Activated naive CD8-positive, alpha-beta T cell treated with anti-CD3 and anti-CD28 coated beads, Interleukin-2, amount 10 ng/mL, durations not matched to agents 7 days and 5 days (primary cell): ENCODE data around the gene RBPJL. TPM values are rescaled to one million over a fixed set of nuclear protein-coding genes. Genes with fewer than 3 reads are reported as not detected.

Experiments
- ATAC-seq: fragments of 150-1000 bp; cut with Tn5 transposase; one replicate; pipeline ENCODE4 v1.10.0; 2021; ENCODE audit warnings: low read depth, moderate library complexity
- POLR2A ChIA-PET: fragments of 350-600 bp; sonication (Branson Sonifier 250); formaldehyde crosslinking; loops from one replicate; lab custom pipeline; 2021; ENCODE audit warnings: antibody characterized with exemption; lab: Charles Lee
- DNase-seq: peaks from one replicate; pipeline ENCODE4 v3.0.0; 2021
- H3K27ac Mint-ChIP-seq: one replicate; pipeline ENCODE4 v1.8.0; 2022; ENCODE audit warnings: mild to moderate bottlenecking, mixed read lengths
- H3K27me3 Mint-ChIP-seq: one replicate; pipeline ENCODE4 v1.8.0; 2022; ENCODE audit warnings: mild to moderate bottlenecking, moderate library complexity, mixed read lengths
- H3K36me3 Mint-ChIP-seq: one replicate; pipeline ENCODE4 v1.8.0; 2021; ENCODE audit warnings: mild to moderate bottlenecking, mixed read lengths
- H3K4me1 Mint-ChIP-seq: one replicate; pipeline ENCODE4 v1.8.0; 2021; ENCODE audit warnings: mixed read lengths
- H3K4me3 Mint-ChIP-seq: one replicate; pipeline ENCODE4 v1.8.0; 2022; ENCODE audit warnings: mild to moderate bottlenecking, moderate library complexity, mixed read lengths
- H3K9me3 Mint-ChIP-seq: one replicate; pipeline ENCODE4 v1.8.0; 2021; ENCODE audit warnings: mixed read lengths
- total RNA-seq, 2 experiments: library from RNA; stranded (reverse); gene quantifications; one replicate each; pipeline ENCODE4 v1.2.3, GENCODE V29; 2021

The RBPJL gene, protein sequence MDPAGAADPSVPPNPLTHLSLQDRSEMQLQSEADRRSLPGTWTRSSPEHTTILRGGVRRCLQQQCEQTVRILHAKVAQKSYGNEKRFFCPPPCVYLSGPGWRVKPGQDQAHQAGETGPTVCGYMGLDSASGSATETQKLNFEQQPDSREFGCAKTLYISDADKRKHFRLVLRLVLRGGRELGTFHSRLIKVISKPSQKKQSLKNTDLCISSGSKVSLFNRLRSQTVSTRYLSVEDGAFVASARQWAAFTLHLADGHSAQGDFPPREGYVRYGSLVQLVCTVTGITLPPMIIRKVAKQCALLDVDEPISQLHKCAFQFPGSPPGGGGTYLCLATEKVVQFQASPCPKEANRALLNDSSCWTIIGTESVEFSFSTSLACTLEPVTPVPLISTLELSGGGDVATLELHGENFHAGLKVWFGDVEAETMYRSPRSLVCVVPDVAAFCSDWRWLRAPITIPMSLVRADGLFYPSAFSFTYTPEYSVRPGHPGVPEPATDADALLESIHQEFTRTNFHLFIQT
- total RNA-seq, result not detected

DNA sequence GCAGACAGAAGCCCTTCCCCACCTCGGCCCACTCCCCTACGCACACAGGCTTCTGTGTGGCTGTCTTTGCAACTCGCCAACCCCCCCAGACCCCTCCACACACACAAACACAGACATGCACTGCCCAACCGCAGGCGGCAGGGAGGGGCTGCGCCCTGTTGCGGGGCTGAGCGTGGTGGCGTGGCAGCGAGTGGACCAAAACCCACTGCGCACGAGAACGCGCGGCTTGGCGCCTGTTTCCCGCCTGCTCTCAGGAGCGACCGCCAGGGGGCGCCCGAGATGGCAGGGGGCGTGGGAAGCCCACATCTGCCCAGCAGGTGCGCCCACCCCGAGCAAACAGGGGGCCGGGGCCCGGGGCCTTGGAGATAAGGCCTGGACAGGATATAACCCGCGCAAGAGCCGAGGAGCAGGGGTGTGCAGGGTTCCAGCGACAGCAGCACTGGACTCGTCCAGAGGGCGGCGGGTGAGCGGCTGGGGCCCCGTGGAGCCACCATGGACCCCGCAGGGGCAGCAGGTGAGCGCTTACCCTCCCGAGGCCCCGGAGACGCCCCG lies at the start of gene RBPJL:
TSS of gene RBPJL (plus strand) at position 410 of the 552 bp plus-strand sequence. CDS start at position 493, 83 bp downstream.
- peaks cover 51% of the 10 kb centered on the region for H3K27me3 Mint-ChIP-seq
- peak; percentile 79 for DNase-seq
- no peak within 1 kb of the TSS for H3K27ac Mint-ChIP-seq
- no peaks in the 10 kb centered on the region for H3K36me3 Mint-ChIP-seq
- peak within 1 kb of the TSS; percentile 19 for H3K4me3 Mint-ChIP-seq
- no peaks in the 10 kb centered on the region for H3K9me3 Mint-ChIP-seq
- POLR2A ChIA-PET, result no interaction called here
- peaks cover 14% of the 10 kb centered on the region for H3K4me1 Mint-ChIP-seq
- peak; percentile 52 for ATAC-seq

DNA sequence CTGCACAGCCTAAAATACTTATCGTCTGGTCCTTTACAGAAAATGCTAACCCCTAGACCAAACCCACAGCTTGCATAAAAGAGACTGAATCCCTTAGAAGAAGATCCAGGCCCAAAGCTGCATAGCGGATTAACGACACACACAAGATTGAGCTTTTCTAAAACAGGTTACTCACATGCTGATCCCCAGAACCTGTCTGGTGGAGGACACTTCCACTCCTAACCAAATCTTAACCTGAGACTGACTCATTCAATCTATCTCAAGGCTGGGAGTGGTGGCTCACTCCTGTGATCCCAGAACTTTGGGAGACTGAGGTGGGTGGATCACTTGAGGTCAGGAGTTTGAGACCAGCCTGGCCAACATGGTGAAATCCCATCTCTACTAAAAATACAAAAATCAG lies 49.5 kb upstream of the RBPJL start:
- no peak for DNase-seq
- no peaks in the 10 kb centered on the region for H3K9me3 Mint-ChIP-seq
- peaks cover 9% of the 10 kb centered on the region for H3K27me3 Mint-ChIP-seq
- no peaks in the 10 kb centered on the region for H3K36me3 Mint-ChIP-seq
- POLR2A ChIA-PET, result no interaction called here
- H3K4me3 Mint-ChIP-seq, result no peak overlapping the region
- no peak overlapping the region for H3K27ac Mint-ChIP-seq
- no peaks in the 10 kb centered on the region for H3K4me1 Mint-ChIP-seq
- no peak for ATAC-seq

DNA sequence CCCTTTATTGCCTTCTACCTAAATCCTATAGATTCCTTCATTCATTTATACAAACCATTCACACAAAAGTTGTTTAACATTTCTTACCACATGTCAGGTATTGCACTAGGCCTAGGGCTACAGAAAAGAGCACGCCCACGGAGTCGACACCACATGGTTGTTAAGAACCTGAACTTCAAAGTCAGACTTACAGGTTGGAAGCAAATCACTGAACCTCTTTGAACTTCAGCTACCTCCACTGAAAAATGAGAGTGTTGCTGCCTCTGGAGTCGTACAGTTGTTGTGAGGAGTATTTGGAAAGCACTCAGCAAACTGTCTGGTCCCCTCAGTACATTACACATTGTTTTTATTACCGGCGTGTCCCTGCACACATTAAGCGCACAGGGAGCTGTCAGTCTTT lies 48.9 kb upstream of the RBPJL start:
- Mint-ChIP-seq H3K27me3 (peaks cover 13% of the 10 kb centered on the region), H3K9me3 (no peaks in the 10 kb centered on the region), H3K36me3 (no peaks in the 10 kb centered on the region), H3K4me1 (no peaks in the 10 kb centered on the region), H3K4me3 (no peak overlapping the region), H3K27ac (no peak overlapping the region)
- DNase-seq (no peak), ATAC-seq (no peak)
- POLR2A ChIA-PET, result no interaction called here

DNA sequence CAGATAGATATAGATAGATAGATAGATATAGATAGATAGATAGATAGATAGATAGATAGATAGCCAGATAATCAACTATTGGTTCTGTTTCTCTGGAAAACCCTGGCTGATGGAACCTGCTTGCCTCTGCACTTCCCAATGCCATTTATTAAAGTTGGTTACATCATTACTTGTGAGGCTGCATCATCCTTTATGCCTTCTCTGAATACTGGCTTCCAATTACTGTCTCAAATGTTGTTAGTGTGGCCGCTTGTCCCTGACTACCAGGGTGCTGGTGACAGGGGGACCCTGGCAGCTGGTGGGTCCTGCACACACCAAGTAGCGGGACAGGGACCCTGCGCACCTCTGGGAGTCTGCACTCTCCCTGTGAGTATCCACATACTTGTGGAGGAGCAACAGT lies 48.4 kb upstream of the RBPJL start:
- Mint-ChIP-seq H3K27me3 (peaks cover 15% of the 10 kb centered on the region), H3K36me3 (no peaks in the 10 kb centered on the region), H3K4me1 (no peaks in the 10 kb centered on the region), H3K27ac (no peak overlapping the region), H3K4me3 (no peak overlapping the region), H3K9me3 (no peaks in the 10 kb centered on the region)
- ATAC-seq (no peak), DNase-seq (no peak)
- POLR2A ChIA-PET, result no interaction called here

DNA sequence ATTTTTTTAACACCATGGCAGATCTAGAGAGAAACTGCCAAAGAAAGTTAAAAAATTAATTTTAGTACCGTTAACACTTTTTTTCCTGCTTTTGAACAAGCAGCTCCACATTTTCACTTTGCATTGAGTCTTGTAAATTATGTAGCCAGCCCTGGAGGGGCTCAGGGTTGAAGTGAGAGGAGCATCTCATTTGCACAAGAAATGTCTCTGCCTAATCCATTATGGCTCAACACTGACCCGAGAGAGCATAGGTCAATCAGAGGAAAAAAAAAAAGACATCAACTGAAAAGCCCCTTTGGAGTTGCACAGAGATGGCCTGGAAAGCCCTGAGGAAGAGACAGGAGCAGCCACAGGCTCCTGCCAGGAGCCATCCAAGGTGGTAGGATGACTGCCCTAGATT lies 48.0 kb upstream of the RBPJL start:
- H3K36me3 Mint-ChIP-seq, result no peaks in the 10 kb centered on the region
- no peak overlapping the region for H3K27ac Mint-ChIP-seq
- peaks cover 15% of the 10 kb centered on the region for H3K27me3 Mint-ChIP-seq
- ATAC-seq (no peak), DNase-seq (no peak)
- no peak overlapping the region for H3K4me3 Mint-ChIP-seq
- no peaks in the 10 kb centered on the region for H3K4me1 Mint-ChIP-seq
- POLR2A ChIA-PET, result no interaction called here
- no peaks in the 10 kb centered on the region for H3K9me3 Mint-ChIP-seq

DNA sequence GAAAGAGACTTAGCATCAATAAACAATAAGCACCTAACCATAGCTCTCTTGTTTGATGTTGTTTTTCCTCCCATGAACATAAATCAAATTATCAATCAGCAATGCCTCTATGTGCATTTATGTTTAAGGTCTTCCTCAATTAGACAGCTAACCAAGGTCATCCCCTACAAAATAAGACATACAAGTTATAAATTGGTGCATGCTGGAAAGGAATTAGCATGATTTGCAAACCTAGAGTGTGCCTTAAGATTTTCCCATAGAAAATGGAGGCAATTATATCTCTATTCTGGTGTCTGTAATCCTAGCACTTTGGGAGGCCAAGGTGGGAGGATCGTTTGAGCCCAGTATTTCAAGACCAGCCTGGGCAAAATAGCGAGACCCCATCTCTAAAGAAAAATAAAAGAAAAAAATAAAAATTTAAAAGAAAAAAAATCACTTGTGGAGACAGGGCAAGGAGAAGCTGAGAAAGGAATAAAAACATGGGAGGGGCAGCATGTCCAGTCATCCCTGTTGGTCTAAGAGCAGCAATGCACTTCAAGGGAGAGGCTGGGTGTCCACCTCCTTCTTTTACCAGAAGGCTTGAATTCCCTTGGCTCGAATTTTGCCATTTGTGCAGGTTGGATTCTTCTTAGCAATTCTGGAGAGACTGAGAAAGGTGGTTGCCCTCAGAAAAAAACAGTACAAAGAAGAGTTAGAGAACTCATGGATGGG lies 42.9 kb upstream of the RBPJL start:
- no peak for ATAC-seq
- Mint-ChIP-seq H3K4me1 (no peaks in the 10 kb centered on the region), H3K9me3 (no peaks in the 10 kb centered on the region), H3K27ac (no peak overlapping the region), H3K4me3 (no peak overlapping the region), H3K27me3 (peaks cover 41% of the 10 kb centered on the region), H3K36me3 (no peaks in the 10 kb centered on the region)
- no peak for DNase-seq
- POLR2A ChIA-PET, result no interaction called here

DNA sequence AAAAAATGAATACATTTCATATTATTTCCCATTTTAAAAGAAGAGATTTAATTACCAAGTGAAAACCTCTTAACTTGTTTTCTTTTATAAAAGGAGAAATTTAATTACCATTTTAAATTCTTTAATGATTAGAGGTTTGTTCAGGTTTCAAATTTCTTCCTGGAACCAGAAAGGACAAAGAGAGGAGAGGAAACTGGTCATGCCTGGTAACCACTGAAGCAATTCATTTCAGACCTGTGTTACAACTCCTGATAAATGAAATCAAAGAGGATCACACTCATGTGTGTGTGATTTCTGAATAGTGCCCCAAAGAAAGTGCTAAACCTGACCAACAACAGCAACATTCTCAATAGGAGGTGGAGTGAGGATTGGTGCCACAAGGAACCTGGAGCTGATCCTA lies 39.7 kb upstream of the RBPJL start:
- Mint-ChIP-seq H3K4me3 (no peak overlapping the region), H3K27me3 (peaks cover 45% of the 10 kb centered on the region), H3K36me3 (no peaks in the 10 kb centered on the region), H3K4me1 (no peaks in the 10 kb centered on the region), H3K9me3 (no peaks in the 10 kb centered on the region), H3K27ac (no peak overlapping the region)
- ATAC-seq (no peak), DNase-seq (no peak)
- POLR2A ChIA-PET, result no interaction called here

DNA sequence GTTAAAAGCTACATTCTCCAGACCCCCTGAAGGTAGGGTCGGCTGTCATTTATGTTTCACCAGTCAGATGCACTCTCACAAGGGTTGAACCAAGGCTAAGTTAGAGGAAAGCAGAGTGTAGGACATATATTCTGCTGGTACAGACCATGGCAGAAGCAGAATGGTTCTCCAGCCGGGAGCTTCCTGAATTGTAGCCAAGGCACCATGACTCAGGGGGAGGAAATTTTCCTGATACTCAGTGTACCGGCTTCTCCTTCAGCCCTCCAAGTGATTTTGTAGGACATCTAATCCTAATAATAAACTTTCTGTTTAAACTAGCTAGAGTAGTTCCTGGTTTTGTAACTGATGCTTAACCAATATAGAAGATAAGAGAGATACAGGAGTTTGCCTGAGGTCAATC lies 38.1 kb upstream of the RBPJL start:
- Mint-ChIP-seq H3K9me3 (no peaks in the 10 kb centered on the region), H3K27me3 (peaks cover 51% of the 10 kb centered on the region), H3K4me3 (no peak overlapping the region), H3K4me1 (no peaks in the 10 kb centered on the region), H3K36me3 (no peaks in the 10 kb centered on the region), H3K27ac (no peak overlapping the region)
- no peak for ATAC-seq
- POLR2A ChIA-PET, result no interaction called here
- no peak for DNase-seq

DNA sequence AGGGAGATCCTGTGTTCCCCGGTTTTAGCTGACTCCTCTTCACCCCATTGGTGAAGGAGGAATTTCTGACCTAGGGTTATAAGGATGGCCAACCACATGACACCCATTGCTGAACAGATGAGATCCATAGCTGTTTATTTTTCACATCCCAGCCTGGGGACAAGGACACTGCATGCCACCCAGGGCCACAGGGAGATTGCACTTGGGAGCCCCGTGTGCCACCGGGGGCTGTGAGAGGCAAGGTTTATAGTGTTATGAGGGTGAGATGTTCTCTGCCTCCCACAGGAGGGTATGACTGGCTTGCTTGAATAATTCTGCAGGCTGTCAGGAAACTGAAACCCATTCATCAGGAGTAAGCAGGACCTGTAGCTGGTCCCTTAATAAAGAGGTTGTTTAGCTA lies 37.6 kb upstream of the RBPJL start:
- POLR2A ChIA-PET, result no interaction called here
- ATAC-seq (no peak), DNase-seq (no peak)
- Mint-ChIP-seq H3K27ac (no peak overlapping the region), H3K4me3 (no peak overlapping the region), H3K4me1 (no peaks in the 10 kb centered on the region), H3K36me3 (no peaks in the 10 kb centered on the region), H3K9me3 (no peaks in the 10 kb centered on the region), H3K27me3 (peaks cover 55% of the 10 kb centered on the region)

DNA sequence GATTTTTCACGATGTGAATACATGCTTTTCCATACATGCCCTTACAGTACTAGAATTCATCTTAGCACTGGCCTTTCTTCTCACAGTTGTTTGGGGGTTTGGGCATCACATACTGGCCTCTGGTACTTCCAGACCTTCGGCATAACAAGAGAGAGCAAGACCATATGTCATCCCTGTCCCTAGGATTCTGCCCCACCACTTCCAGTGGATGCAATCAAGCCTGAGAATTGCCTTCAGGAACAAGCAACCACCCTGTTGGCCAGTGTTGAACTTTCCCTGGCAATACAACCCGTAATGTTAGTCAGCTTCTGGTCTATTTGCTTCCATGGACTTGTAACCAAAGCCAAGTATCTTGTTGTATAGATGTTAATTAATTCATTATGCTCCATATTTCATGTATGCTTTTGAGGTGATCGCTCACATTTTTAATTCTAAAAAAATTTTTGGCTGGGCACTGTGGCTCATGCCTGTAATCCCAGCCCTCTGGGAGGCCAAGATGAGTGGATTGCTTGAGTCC lies 36.8 kb upstream of the RBPJL start:
- no peak overlapping the region for H3K4me3 Mint-ChIP-seq
- POLR2A ChIA-PET, result no interaction called here
- no peaks in the 10 kb centered on the region for H3K4me1 Mint-ChIP-seq
- H3K9me3 Mint-ChIP-seq, result no peaks in the 10 kb centered on the region
- no peak overlapping the region for H3K27ac Mint-ChIP-seq
- ATAC-seq (no peak), DNase-seq (no peak)
- H3K36me3 Mint-ChIP-seq, result no peaks in the 10 kb centered on the region
- peaks cover 55% of the 10 kb centered on the region for H3K27me3 Mint-ChIP-seq

DNA sequence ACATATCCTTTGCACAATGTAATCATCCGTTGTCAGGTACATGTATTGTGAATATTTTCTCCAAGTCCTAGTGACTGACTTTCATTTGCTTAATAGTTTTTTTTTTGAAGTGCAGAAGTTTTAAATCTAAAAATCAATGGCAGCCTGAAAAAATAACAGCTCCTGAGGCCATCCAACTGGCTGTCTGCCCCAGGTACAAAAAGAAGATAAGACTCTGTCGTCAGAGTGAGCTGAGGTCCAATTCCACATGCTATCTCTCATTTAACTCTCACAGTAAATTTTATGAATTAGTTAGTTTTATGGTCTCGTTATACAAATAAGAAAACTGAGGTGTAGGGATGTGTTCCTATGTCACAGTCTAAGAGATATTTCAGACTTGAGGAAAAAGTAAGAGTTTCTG lies 31.3 kb upstream of the RBPJL start:
- no peak for DNase-seq
- no peak for ATAC-seq
- H3K9me3 Mint-ChIP-seq, result no peaks in the 10 kb centered on the region
- POLR2A ChIA-PET, result no interaction called here
- H3K4me3 Mint-ChIP-seq, result no peak overlapping the region
- H3K36me3 Mint-ChIP-seq, result no peaks in the 10 kb centered on the region
- H3K27ac Mint-ChIP-seq, result no peak overlapping the region
- H3K27me3 Mint-ChIP-seq, result peaks cover 61% of the 10 kb centered on the region
- no peaks in the 10 kb centered on the region for H3K4me1 Mint-ChIP-seq

DNA sequence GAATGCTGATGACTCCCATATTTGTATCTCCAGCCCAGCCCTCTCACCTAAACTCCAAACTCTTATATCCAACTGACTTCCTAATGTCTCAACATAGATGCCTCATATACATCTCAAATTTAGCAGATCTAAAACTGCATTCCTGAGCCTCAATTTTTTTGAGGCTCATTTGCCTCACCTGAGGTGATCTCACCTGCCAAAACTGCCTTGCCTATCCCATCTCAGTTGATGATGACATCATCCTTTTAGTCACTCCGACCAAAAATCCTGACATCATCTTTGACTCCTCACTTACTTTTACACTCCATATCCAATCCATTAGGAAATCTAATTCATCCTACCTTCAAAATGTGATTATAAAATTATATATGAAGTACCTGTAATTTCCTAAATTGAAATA lies 26.6 kb upstream of the RBPJL start:
- POLR2A ChIA-PET, result no interaction called here
- H3K36me3 Mint-ChIP-seq, result no peaks in the 10 kb centered on the region
- no peak for ATAC-seq
- no peak for DNase-seq
- peaks cover 34% of the 10 kb centered on the region for H3K27me3 Mint-ChIP-seq
- no peak overlapping the region for H3K27ac Mint-ChIP-seq
- H3K4me3 Mint-ChIP-seq, result no peak overlapping the region
- no peaks in the 10 kb centered on the region for H3K9me3 Mint-ChIP-seq
- peaks cover 2% of the 10 kb centered on the region for H3K4me1 Mint-ChIP-seq

DNA sequence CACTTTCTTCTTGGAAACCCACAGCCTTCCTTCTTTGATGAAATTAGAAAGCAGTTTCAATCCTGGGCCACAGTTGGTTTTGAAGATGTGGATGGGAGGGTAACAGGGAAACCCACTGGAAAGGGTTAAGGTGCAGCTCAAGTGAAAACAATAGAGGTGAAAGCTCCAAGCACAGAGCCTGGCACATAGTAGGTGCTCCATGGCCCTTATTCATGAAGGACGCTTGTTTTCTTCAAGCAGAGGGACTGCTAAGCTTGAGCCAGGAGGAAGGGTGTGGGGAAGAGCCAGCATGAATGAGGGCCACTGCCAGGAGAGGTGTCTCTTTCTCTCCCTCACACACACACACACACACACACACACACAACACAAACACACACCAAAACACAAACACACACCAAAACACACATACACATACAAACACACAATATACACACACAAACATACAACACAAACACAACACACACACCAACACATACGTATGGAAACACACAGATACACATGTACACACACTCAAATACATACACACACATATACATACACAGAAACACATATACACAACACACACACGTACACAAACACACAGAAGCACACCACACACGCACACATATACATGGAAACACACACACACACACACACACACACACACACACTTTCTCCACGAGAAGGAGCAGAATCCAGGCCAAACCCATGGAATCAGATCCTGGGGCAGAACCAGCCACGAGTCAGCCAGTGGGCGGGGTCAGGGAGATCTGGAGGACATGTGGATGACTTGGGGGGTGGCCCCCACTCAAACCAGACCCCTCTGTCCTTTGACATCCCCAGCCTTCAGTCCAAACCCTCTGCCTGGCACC lies 23.7 kb upstream of the RBPJL start:
- POLR2A ChIA-PET, result no interaction called here
- Mint-ChIP-seq H3K27me3 (peaks cover 24% of the 10 kb centered on the region), H3K36me3 (no peaks in the 10 kb centered on the region), H3K27ac (no peak overlapping the region), H3K9me3 (no peaks in the 10 kb centered on the region), H3K4me1 (peaks cover 2% of the 10 kb centered on the region), H3K4me3 (no peak overlapping the region)
- ATAC-seq, result no peak
- DNase-seq, result no peak
